ENCODE data around the gene IFNA17.
A peak's percentile ranks its signal among the peaks of the same experiment; 100 is the strongest.
"Not testable (repeated sequence)": the region's sequence is repeated elsewhere in the genome, so short reads cannot be mapped to it uniquely, and the experiment has no call there.

The IFNA17 gene

GRCh38 chr9:21228122-21228521, at the start of gene IFNA17:
TSS of gene IFNA17 (minus strand) at chr9:21228222. CDS start at chr9:21228173, 49 bp downstream.
- no peak for DNase-seq (ENCODE audit: low spot score)

DNA sequence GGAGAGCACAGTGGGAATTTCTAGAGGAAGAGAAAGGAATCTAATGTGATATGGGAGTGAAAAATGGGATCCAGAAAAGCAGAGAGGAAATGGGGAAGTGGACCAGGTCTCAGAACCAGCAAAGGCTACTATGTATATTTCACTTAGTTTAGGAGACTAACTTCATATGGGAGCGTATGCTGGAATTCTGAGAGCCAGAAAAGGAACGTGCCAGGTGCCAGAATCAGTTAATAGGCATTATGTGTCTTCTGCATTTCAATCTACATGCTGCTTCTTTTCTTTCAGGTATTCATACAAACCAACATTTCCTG, 40.3 kb upstream of the IFNA17 start:
- no peak for DNase-seq (ENCODE audit: low spot score)

DNA sequence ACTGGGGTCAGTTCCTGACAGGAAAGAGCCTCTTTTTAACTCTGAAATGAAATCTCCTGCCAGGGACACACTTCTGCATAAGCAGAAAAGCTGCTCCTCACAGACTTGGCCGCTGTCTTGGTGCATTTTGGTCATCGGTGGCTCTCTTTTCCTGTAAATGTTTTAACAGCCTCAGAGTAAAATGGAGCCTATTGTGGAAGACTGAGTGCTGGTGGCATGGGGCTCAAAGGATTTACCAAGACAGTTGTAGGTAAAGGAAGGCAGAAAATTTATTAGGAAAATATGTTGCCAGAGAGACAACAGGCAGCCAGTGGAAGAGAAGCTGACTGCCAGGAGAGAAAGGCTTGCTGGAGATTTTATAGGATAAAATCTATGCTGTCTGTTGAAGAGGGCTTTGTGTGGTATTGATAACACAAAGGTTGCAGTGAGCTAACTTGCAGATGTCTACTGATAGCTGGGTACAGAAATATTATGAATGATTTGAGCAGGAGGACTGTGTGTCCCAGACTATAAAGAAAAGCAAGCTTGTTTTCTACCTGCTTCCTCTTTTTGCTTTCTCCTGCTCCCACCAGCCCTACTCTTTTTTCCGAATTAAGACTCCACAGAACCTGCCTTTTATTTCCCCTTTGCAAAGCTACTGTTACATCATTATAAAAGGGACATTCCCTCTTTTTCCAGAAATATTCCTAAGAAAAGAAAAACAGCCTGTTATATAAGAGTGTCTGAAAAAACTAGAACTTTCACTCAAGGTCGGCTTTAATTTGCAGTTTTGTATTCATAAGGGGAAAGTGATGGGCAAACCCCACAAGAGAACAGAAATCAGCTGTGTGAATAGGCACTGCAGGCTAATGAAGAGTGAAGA, 39.7 kb upstream of the IFNA17 start:
- no peak for DNase-seq (ENCODE audit: low spot score)

- no peak for DNase-seq (ENCODE audit: low spot score)
Observed at GRCh38 chr9:21266733-21267484, 38.9 kb upstream of the IFNA17 start.

- DNase-seq (ENCODE audit: low spot score), result peak; percentile 58
Observed at GRCh38 chr9:21265421-21266189, 37.6 kb upstream of the IFNA17 start.

DNA sequence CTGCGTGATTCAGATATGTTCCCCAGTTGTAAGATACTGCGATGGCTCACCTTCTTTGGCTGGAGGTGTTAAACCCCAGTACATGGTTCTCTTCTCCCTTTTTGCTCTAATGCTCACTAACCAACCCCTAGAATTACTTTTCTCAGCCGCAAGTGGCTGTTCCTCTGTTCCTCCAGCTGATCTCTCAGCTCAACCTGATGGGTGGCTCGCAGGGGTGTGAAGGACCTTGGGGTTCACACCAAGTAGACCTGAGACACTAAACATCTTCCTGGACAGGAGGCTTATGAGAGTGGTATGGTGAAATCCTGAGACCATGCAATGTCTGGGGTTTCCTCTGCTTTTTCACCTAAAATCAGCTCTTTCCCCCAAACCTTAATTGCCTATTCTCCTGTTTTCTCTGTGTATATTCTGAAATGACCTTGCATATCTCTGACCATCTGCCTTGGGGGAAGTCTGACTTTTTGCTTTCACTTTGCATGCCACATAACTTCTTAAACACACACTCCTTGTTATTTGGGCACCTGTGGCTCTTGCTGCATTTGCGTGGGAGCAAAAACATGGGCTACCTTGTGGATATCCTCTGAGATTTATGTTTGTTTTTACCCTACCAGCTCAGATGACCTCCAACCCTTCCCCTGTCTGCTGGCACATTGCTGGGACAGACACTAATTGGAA, 27.7 kb upstream of the IFNA17 start:
- no peak for DNase-seq (ENCODE audit: low spot score)

- peak; percentile 65 for DNase-seq (ENCODE audit: low spot score)
Observed at GRCh38 chr9:21252721-21253547, 24.9 kb upstream of the IFNA17 start.

- DNase-seq (ENCODE audit: low spot score), result no peak
Observed at GRCh38 chr9:21251638-21252037, 23.6 kb upstream of the IFNA17 start.

GRCh38 chr9:21251190-21251589, 23.2 kb upstream of the IFNA17 start:
- DNase-seq (ENCODE audit: low spot score), result no peak

- no peak for DNase-seq (ENCODE audit: low spot score)
Observed at GRCh38 chr9:21244836-21245235, 16.8 kb upstream of the IFNA17 start.

DNA sequence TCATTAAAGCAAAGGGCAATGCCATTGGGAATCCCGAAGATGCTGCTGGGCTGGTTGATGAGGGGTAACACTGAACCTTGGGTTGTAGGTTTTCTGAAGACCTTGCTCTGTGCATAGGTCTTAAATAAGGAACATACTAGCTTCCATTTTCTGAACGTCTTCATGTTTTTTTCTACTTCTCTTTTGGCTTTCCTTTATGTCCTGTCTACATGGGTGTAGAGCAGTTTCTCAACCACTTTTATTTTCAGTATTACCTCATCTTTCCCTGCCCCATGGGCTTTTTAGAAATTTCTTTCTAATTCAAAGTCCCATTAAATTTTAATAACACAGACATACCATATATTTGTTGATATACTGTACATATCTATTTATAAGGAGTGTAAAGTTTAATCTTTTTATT, 11.9 kb upstream of the IFNA17 start, which contains the start of gene IFNA14:
TSS of gene IFNA14 (minus strand) at position 95 of the 400 bp plus-strand sequence. CDS start at position 25, 70 bp downstream.
- no peak for DNase-seq (ENCODE audit: low spot score)

DNA sequence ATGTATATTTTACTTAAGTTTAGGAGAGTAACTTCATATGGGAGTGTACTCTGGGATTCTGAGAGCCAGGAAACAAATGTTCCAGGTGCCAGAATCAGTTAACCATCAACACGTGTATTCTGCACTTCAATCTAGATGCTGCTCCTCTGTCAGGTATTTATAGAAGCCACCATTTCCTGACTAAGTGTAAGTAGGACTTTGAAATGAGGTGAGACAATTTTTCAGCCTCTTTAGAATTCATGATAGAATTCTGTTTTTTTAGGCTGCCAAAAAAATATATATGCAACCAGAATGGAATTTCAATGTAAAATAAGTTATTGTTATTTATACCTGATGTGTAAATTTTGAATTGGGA, 8.3 kb upstream of the IFNA17 start:
- DNase-seq (ENCODE audit: low spot score), result not testable (repeated sequence)

- peak; percentile 63 for DNase-seq (ENCODE audit: low spot score)
Observed at GRCh38 chr9:21235468-21236359, 7.7 kb upstream of the IFNA17 start.

DNA sequence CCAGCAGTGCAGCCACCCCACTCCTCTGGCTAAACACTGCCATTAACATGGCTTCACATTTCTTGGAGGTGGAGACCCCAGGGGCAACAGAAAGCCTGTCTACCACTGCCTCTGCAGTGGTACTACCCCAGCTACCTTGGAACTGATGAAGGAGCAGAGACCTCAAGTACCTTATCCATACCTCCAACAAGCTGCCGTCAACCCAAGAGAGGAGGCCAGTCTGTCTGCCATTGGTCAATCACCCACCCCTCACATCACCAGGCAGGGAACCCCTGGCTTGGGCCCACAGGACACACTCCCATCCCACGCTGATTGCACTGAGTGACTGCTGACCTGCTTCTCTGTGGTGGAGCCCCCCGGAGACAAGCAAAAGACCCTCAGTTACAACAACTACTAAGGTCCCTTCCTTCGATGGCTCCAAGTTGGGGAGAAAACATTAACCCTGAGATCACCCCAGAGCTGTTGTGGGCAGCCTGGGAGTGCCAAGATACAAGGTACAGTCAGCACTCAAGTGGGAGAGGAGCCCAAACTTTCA, 6.2 kb upstream of the IFNA17 start:
- no peak for DNase-seq (ENCODE audit: low spot score)

DNA sequence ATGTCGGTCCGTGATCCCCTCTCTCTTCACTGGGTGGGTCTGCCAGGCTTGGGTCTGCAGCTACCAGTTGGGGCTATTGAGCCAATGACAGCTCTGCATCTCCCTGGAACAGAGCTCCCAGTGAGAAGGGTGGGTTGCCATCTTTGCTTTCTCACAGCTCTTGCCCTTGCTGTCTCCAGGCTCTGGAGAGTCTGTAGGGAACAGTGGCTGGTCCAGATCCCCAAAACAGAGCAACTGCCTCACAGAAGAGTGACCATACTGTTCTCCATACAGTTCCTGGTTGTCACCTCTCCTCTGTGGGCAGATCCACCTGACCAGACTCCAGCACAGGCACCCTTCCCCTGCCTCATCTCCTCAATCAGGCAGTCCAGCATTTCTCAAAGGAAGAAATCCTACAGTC, 5.2 kb upstream of the IFNA17 start:
- DNase-seq (ENCODE audit: low spot score), result no peak

GRCh38 chr9:21217211-21217610, 10.8 kb downstream of the IFNA17 start, which contains the start of gene IFNA16:
TSS of gene IFNA16 (minus strand) at chr9:21217311. CDS start at chr9:21217305, 6 bp downstream.
- DNase-seq (ENCODE audit: low spot score), result not testable (repeated sequence)

DNA sequence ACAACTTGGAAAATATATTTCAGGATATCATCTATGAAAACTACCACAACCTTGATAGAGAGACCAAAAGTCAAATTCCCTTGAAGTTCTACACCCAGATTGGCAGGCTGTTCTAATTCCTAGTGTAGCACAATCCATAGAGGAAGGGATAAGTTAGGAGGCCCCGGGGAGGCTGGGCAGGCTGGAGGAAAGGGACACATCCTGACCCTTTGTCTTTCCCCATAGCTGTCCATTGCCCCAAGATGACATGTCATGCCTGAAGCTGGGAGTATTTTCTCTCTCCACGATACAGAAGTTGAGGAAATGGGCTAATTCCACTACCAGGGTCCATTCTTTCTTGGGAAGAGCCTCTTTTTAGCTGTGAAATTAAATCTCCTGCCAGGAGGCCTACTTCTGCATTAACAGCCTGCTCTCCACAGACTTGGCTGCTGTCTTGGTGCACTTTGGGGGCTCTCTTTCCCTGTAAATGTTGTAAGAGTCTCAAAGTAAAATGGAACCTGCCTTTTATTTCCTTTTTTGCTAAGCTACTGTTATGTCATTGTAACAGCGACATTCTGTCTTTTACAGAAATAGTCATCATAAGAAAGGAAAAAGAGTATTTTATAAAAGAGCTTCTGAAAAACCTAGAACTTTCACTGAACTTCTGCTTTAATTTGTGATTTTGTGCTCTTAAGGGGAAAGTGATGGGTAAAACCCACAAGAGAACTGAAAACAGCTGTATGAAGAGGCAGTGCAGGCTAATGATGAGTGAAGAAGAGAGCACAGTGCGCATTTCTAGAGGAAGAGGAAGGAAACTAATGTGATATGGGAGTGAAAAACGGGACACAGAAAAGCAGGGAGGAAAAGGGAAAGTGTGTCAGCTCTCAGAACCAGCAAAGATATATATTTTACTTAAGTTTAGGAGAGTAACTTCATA, 14.4 kb downstream of the IFNA17 start:
- DNase-seq (ENCODE audit: low spot score), result peak; percentile 17

- not testable (repeated sequence) for DNase-seq (ENCODE audit: low spot score)
Observed at GRCh38 chr9:21212160-21212559, 15.9 kb downstream of the IFNA17 start.

GRCh38 chr9:21210782-21211181, 17.2 kb downstream of the IFNA17 start:
- DNase-seq (ENCODE audit: low spot score), result not testable (repeated sequence)
